Measurements from ENCODE around the gene ADPRHL1. TPM values are rescaled to one million over a fixed set of nuclear protein-coding genes. Genes with fewer than 3 reads are reported as not detected.
"Not testable (repeated sequence)": the region's sequence is repeated elsewhere in the genome, so short reads cannot be mapped to it uniquely, and the experiment has no call there.

The ADPRHL1 gene
- total RNA-seq, 1 experiment from 2014 or later = 11.5 TPM

DNA sequence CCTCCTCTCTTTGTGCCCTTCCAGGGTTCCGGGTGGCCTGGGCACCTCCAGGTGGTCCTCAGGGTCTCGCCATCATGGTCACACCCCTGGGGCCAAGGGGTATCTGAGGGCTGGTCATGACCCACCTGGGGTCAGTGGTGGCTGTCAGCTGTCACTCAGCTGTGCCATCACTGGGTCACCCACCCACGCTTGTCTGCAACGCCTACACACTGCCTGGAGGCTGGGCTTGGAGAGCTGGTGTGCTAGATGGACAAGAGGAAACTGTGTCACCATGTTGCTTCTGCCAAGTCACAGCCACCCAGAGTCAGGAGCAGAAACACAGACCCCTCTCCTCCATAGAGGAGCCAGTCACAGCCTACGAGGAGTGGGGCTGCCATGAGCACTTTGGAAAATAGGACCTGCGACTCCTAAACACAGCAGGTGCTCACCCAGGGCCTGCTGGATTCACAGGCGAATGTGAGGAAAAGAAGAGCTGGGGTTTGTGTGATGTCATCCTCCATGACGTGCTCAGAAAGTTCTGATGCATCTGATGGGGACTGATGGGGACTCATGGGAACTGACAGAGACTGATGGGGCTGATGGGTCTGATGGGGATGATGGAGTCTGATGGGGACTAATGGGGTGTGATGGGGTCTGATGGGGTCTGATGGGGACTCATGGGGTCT lies 78.6 kb downstream of the ADPRHL1 start:
- DNase-seq = no peak
- no peak overlapping the region for H3K4me2 ChIP-seq
- H3K9me3 ChIP-seq (ENCODE audit: insufficient read depth, low read depth) = no peaks in the 10 kb centered on the region
- no peaks in the 10 kb centered on the region for H3K36me3 ChIP-seq (ENCODE audit: low read depth)
- H2AFZ ChIP-seq = no peak overlapping the region
- ChIA-PET POLR2A (ENCODE audit: unreplicated experiment) (interaction anchor here (0.6 kb wide), 1 partner anchor 208 kb away, joined by 3 read pairs; no protein-coding TSS in a partner anchor), CTCF (no interaction called here)
- H3K4me1 ChIP-seq (replicated peaks; ENCODE audit: insufficient read depth) = no peaks in the 10 kb centered on the region
- no TSS peak for BruUV-seq (replicated peaks)
- peaks cover 16% of the 10 kb centered on the region for H3F3A ChIP-seq (ENCODE audit: insufficient read depth, low read depth)
- H3K79me2 ChIP-seq (ENCODE audit: low read depth) = no peaks in the 10 kb centered on the region
- no peak for TF ChIP-seq EZH2 (IDR thresholded peaks at IDR 0.05; ENCODE audit: low read depth)
- TF ChIP-seq, protein P1, sequence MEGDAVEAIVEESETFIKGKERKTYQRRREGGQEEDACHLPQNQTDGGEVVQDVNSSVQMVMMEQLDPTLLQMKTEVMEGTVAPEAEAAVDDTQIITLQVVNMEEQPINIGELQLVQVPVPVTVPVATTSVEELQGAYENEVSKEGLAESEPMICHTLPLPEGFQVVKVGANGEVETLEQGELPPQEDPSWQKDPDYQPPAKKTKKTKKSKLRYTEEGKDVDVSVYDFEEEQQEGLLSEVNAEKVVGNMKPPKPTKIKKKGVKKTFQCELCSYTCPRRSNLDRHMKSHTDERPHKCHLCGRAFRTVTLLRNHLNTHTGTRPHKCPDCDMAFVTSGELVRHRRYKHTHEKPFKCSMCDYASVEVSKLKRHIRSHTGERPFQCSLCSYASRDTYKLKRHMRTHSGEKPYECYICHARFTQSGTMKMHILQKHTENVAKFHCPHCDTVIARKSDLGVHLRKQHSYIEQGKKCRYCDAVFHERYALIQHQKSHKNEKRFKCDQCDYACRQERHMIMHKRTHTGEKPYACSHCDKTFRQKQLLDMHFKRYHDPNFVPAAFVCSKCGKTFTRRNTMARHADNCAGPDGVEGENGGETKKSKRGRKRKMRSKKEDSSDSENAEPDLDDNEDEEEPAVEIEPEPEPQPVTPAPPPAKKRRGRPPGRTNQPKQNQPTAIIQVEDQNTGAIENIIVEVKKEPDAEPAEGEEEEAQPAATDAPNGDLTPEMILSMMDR (conservative IDR thresholded peaks at IDR 0.05) = no peak
- peaks cover 49% of the 10 kb centered on the region for H3K27me3 ChIP-seq (ENCODE audit: insufficient read depth, low read depth)
- no peaks in the 10 kb centered on the region for H3K9me2 ChIP-seq (ENCODE audit: insufficient read depth)
- H3K27ac ChIP-seq = no peak overlapping the region
- H3K4me3 ChIP-seq = no peak overlapping the region
- H4K20me1 ChIP-seq (ENCODE audit: insufficient read depth) = no peaks in the 10 kb centered on the region
- intact Hi-C loops (cut with micrococcal nuclease; ENCODE audit: unreplicated experiment) = no loop called here

DNA sequence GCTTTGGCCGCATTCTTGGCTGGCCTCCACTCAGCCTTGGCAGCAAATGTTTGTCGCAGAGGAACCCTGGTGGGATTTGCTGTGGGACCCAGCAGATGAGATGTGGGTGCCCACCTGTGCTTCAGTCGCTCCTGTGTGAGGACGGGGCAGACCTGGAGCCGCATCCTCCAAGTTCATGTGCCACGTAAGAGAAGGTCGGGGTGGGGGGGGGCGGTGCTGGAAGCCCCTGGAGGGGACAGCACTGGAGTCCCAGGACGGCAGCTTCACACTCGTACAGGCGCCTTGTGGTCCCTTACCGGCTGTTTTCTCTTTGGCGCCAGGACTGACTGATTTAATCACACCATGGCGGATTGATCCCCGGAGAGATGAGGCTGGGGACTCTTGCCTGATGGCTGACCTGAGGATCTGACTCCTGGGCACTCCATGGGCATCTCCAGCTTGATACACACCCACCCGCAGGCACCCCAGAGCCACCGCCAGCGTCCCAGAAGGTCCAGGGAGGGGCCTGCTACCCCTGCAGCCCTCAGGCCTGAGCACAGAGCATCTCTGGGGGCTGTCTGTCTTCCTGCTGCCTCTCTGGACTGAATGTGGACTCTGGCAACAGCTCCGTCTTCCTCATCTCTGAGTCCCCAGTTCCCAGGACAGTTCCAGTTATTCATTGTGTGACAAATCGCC lies 79.3 kb downstream of the ADPRHL1 start:
- Histone ChIP-seq H3K36me3 (ENCODE audit: low read depth) (no peaks in the 10 kb centered on the region), H3K79me2 (ENCODE audit: low read depth) (no peaks in the 10 kb centered on the region), H3K4me2 (no peak overlapping the region), H3K9me2 (ENCODE audit: insufficient read depth) (no peaks in the 10 kb centered on the region), H3F3A (ENCODE audit: insufficient read depth, low read depth) (peaks cover 16% of the 10 kb centered on the region), H4K20me1 (ENCODE audit: insufficient read depth) (no peaks in the 10 kb centered on the region), H3K9me3 (ENCODE audit: insufficient read depth, low read depth) (no peaks in the 10 kb centered on the region), H3K4me1 (replicated peaks; ENCODE audit: insufficient read depth) (no peaks in the 10 kb centered on the region), H2AFZ (no peak overlapping the region), H3K4me3 (no peak overlapping the region), H3K27me3 (ENCODE audit: insufficient read depth, low read depth) (peaks cover 44% of the 10 kb centered on the region), H3K27ac (no peak overlapping the region)
- DNase-seq = no peak
- POLR2A ChIA-PET (ENCODE audit: unreplicated experiment) = no interaction called here
- no TSS peak for BruUV-seq (replicated peaks)
- intact Hi-C loops (cut with micrococcal nuclease; ENCODE audit: unreplicated experiment) = no loop called here
- no peak for TF ChIP-seq EZH2 (IDR thresholded peaks at IDR 0.05; ENCODE audit: low read depth)
- TF ChIP-seq, protein P1 (conservative IDR thresholded peaks at IDR 0.05) = no peak
- CTCF ChIA-PET = interaction anchor here (1.4 kb wide), 1 partner anchor 20 kb away, joined by 3 read pairs; no protein-coding TSS in a partner anchor

DNA sequence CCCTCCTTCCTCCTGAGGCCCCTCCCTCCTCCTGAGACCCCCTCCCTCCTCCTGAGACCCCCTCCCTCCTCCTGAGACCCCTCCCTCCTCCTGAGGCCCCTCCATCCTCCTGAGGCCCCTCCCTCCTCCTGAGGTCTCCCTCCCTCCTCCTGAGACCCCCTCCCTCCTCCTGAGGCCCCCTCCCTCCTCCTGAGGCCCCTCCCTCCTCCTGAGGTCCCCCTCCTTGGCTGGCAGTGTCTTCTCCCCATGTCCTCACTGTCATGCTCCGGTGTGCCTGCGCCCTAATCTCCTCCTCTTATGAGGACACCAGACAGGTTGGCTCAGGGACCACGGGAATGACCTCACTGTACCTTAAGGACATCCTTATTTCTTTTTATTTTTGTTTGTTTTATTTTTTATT lies 81.6 kb downstream of the ADPRHL1 start:
- H3K9me3 ChIP-seq (ENCODE audit: insufficient read depth, low read depth); H3K79me2 ChIP-seq (ENCODE audit: low read depth); POLR2A ChIA-PET (ENCODE audit: unreplicated experiment); H3K36me3 ChIP-seq (ENCODE audit: low read depth); H3K4me3 ChIP-seq; H3K4me2 ChIP-seq; CTCF ChIA-PET; BruUV-seq (replicated peaks); H3K27ac ChIP-seq; H3K9me2 ChIP-seq (ENCODE audit: insufficient read depth); H4K20me1 ChIP-seq (ENCODE audit: insufficient read depth); intact Hi-C loops (cut with micrococcal nuclease; ENCODE audit: unreplicated experiment); H3K4me1 ChIP-seq (replicated peaks; ENCODE audit: insufficient read depth); DNase-seq; H2AFZ ChIP-seq: not testable (repeated sequence)
- peaks cover 16% of the 10 kb centered on the region for H3F3A ChIP-seq (ENCODE audit: insufficient read depth, low read depth)
- peaks cover 27% of the 10 kb centered on the region for H3K27me3 ChIP-seq (ENCODE audit: insufficient read depth, low read depth)
